ENCODE data around the gene PAPPA. TPM values are rescaled to one million over a fixed set of nuclear protein-coding genes. Genes with fewer than 3 reads are reported as not detected.

The PAPPA gene
- total RNA-seq, 1 donor from 2014 or later, result 172 TPM

- no peak overlapping the region for H3K4me3 ChIP-seq (ENCODE audit: insufficient read depth, low read depth, low read length)
- H3K9me3 ChIP-seq (ENCODE audit: insufficient read depth, low read depth, low read length), result no peaks in the 10 kb centered on the region
- Mint-ChIP-seq H3K27me3 (ENCODE audit: low read depth, unreplicated experiment) (peaks cover 13% of the 10 kb centered on the region), H3K9me3 (ENCODE audit: unreplicated experiment) (peaks cover 9% of the 10 kb centered on the region), H3K36me3 (ENCODE audit: low read depth, unreplicated experiment) (peaks cover 2% of the 10 kb centered on the region), H3K4me1 (ENCODE audit: low read depth, unreplicated experiment) (peaks cover 4% of the 10 kb centered on the region), H3K4me3 (ENCODE audit: unreplicated experiment) (no peak overlapping the region), H3K27ac (ENCODE audit: unreplicated experiment) (no peak overlapping the region)
- H4K20me1 ChIP-seq (ENCODE audit: insufficient read depth, low read length), result no peaks in the 10 kb centered on the region
- no peaks in the 10 kb centered on the region for H3K36me3 ChIP-seq (ENCODE audit: insufficient read depth, low read length)
- no peak overlapping the region for H2AFZ ChIP-seq (ENCODE audit: low read depth, low read length)
- TF ChIP-seq EZH2 (IDR thresholded peaks at IDR 0.05; ENCODE audit: insufficient read depth, low read length) (no peak), CTCF (IDR thresholded peaks at IDR 0.05; ENCODE audit: insufficient read depth, low read depth, low read length) (no peak)
- no peak overlapping the region for H3K4me2 ChIP-seq (ENCODE audit: low read length)
- H3K4me1 ChIP-seq (ENCODE audit: insufficient read depth, low read length), result no peaks in the 10 kb centered on the region
- DNase-seq (ENCODE audit: low read depth), result no peak
- H3K9ac ChIP-seq (ENCODE audit: low read length), result no peak overlapping the region
- no peaks in the 10 kb centered on the region for H3K79me2 ChIP-seq (ENCODE audit: insufficient read depth, low read length)
- H3K27ac ChIP-seq (ENCODE audit: low read depth, low read length), result no peak overlapping the region
- no peak for FAIRE-seq
- no peaks in the 10 kb centered on the region for H3K27me3 ChIP-seq (ENCODE audit: insufficient read depth, low read length)
Measured at GRCh38 chr9:116134975-116135374, 18.6 kb upstream of the PAPPA start.

GRCh38 chr9:116137010-116137409, 16.6 kb upstream of the PAPPA start:
- peaks cover 13% of the 10 kb centered on the region for H3K27me3 Mint-ChIP-seq (ENCODE audit: low read depth, unreplicated experiment)
- no peak for FAIRE-seq
- H3K36me3 Mint-ChIP-seq (ENCODE audit: low read depth, unreplicated experiment), result no peaks in the 10 kb centered on the region

More at GRCh38 chr9:116137010-116137409, 16.6 kb upstream of the PAPPA start:
- Histone ChIP-seq H2AFZ (ENCODE audit: low read depth, low read length) (no peak overlapping the region), H3K36me3 (ENCODE audit: insufficient read depth, low read length) (no peaks in the 10 kb centered on the region), H3K9me3 (ENCODE audit: insufficient read depth, low read depth, low read length) (no peaks in the 10 kb centered on the region), H3K4me1 (ENCODE audit: insufficient read depth, low read length) (no peaks in the 10 kb centered on the region), H3K4me2 (ENCODE audit: low read length) (no peak overlapping the region), H3K9ac (ENCODE audit: low read length) (no peak overlapping the region), H3K4me3 (ENCODE audit: insufficient read depth, low read depth, low read length) (no peak overlapping the region), H3K79me2 (ENCODE audit: insufficient read depth, low read length) (no peaks in the 10 kb centered on the region), H3K27me3 (ENCODE audit: insufficient read depth, low read length) (no peaks in the 10 kb centered on the region), H4K20me1 (ENCODE audit: insufficient read depth, low read length) (no peaks in the 10 kb centered on the region), H3K27ac (ENCODE audit: low read depth, low read length) (no peak overlapping the region)
- DNase-seq (ENCODE audit: low read depth), result no peak
- H3K9me3 Mint-ChIP-seq (ENCODE audit: unreplicated experiment), result peaks cover 9% of the 10 kb centered on the region
- H3K4me3 Mint-ChIP-seq (ENCODE audit: unreplicated experiment), result no peak overlapping the region
- H3K27ac Mint-ChIP-seq (ENCODE audit: unreplicated experiment), result no peak overlapping the region
- H3K4me1 Mint-ChIP-seq (ENCODE audit: low read depth, unreplicated experiment), result peaks cover 4% of the 10 kb centered on the region
- TF ChIP-seq EZH2 (IDR thresholded peaks at IDR 0.05; ENCODE audit: insufficient read depth, low read length), result no peak
- TF ChIP-seq CTCF (IDR thresholded peaks at IDR 0.05; ENCODE audit: insufficient read depth, low read depth, low read length), result no peak
